NCI-H2171 (cell line): ENCODE results near the gene PIK3R6.

ENCODE experiments used
- DNase-seq: peaks from one replicate; lab custom pipeline; 2025; lab: John Stamatoyannopoulos, UW

The PIK3R6 gene

GRCh38 chr17:8855477-8856204 lies 11.8 kb downstream of the PIK3R6 start:
- no peak for DNase-seq

- DNase-seq = no peak
Observed at GRCh38 chr17:8851600-8851999, 15.9 kb downstream of the PIK3R6 start.

- DNase-seq = no peak
Observed at GRCh38 chr17:8849311-8850041, 18.0 kb downstream of the PIK3R6 start.

GRCh38 chr17:8847891-8848290 lies 19.6 kb downstream of the PIK3R6 start:
- DNase-seq = no peak

GRCh38 chr17:8846768-8847211 lies 20.7 kb downstream of the PIK3R6 start:
- DNase-seq = no peak

- no peak for DNase-seq
Observed at GRCh38 chr17:8844229-8845218, 22.9 kb downstream of the PIK3R6 start.

- no peak for DNase-seq
Observed at GRCh38 chr17:8843344-8843743, 24.1 kb downstream of the PIK3R6 start.

GRCh38 chr17:8841844-8842243 lies 25.6 kb downstream of the PIK3R6 start:
- DNase-seq = no peak

GRCh38 chr17:8839410-8839935 lies 28.0 kb downstream of the PIK3R6 start:
- DNase-seq = no peak

- no peak for DNase-seq
Observed at GRCh38 chr17:8838551-8839095, 28.9 kb downstream of the PIK3R6 start.

- no peak for DNase-seq
Observed at GRCh38 chr17:8837563-8838075, 29.9 kb downstream of the PIK3R6 start.

GRCh38 chr17:8836821-8837562 lies 30.5 kb downstream of the PIK3R6 start:
- DNase-seq = no peak

- DNase-seq = no peak
Observed at GRCh38 chr17:8835631-8836364, 31.7 kb downstream of the PIK3R6 start.

- DNase-seq = no peak
Observed at GRCh38 chr17:8835106-8835505, 32.4 kb downstream of the PIK3R6 start.

- no peak for DNase-seq
Observed at GRCh38 chr17:8832711-8833352, 34.6 kb downstream of the PIK3R6 start.

- DNase-seq = no peak
Observed at GRCh38 chr17:8831234-8831849, 36.1 kb downstream of the PIK3R6 start.

- DNase-seq = no peak
Observed at GRCh38 chr17:8830141-8830540, 37.3 kb downstream of the PIK3R6 start.

- no peak for DNase-seq
Observed at GRCh38 chr17:8829036-8829941, 38.2 kb downstream of the PIK3R6 start.
